ENCODE results near the gene SMU1.

GRCh38 chr9:33019797-33020196, 56.7 kb downstream of the SMU1 start:
- TF ChIP-seq, protein P1, sequence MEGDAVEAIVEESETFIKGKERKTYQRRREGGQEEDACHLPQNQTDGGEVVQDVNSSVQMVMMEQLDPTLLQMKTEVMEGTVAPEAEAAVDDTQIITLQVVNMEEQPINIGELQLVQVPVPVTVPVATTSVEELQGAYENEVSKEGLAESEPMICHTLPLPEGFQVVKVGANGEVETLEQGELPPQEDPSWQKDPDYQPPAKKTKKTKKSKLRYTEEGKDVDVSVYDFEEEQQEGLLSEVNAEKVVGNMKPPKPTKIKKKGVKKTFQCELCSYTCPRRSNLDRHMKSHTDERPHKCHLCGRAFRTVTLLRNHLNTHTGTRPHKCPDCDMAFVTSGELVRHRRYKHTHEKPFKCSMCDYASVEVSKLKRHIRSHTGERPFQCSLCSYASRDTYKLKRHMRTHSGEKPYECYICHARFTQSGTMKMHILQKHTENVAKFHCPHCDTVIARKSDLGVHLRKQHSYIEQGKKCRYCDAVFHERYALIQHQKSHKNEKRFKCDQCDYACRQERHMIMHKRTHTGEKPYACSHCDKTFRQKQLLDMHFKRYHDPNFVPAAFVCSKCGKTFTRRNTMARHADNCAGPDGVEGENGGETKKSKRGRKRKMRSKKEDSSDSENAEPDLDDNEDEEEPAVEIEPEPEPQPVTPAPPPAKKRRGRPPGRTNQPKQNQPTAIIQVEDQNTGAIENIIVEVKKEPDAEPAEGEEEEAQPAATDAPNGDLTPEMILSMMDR (IDR thresholded peaks at IDR 0.05 in 2 of 3, conservative IDR thresholded peaks at IDR 0.05 in 1 of 3; ENCODE audit: borderline replicate concordance in 1 of 3, insufficient read depth in 1 of 3, low read depth in 2 of 3, low read length in 2 of 3), result no peak
- no peak for TF ChIP-seq POLR2A (IDR thresholded peaks at IDR 0.05; ENCODE audit: borderline replicate concordance, extremely low read depth, insufficient read depth, insufficient read length)
- TF ChIP-seq POLR2AphosphoS5 (IDR thresholded peaks at IDR 0.05; ENCODE audit: low read depth, low read length), result no peak
- no peak for TF ChIP-seq SP1 (IDR thresholded peaks at IDR 0.05; ENCODE audit: low read depth)
- TF ChIP-seq SRF (IDR thresholded peaks at IDR 0.05; ENCODE audit: low read depth), result no peak
- TF ChIP-seq EZH2 (IDR thresholded peaks at IDR 0.05), result no peak
- TF ChIP-seq, protein P2, sequence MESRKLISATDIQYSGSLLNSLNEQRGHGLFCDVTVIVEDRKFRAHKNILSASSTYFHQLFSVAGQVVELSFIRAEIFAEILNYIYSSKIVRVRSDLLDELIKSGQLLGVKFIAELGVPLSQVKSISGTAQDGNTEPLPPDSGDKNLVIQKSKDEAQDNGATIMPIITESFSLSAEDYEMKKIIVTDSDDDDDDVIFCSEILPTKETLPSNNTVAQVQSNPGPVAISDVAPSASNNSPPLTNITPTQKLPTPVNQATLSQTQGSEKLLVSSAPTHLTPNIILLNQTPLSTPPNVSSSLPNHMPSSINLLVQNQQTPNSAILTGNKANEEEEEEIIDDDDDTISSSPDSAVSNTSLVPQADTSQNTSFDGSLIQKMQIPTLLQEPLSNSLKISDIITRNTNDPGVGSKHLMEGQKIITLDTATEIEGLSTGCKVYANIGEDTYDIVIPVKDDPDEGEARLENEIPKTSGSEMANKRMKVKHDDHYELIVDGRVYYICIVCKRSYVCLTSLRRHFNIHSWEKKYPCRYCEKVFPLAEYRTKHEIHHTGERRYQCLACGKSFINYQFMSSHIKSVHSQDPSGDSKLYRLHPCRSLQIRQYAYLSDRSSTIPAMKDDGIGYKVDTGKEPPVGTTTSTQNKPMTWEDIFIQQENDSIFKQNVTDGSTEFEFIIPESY (IDR thresholded peaks at IDR 0.05; ENCODE audit: extremely low read depth, insufficient replicate concordance, low read length), result no peak
- TF ChIP-seq JUND (IDR thresholded peaks at IDR 0.05), result no peak
- TF ChIP-seq CEBPB (IDR thresholded peaks at IDR 0.05; ENCODE audit: low read depth), result no peak
- TF ChIP-seq MAX (IDR thresholded peaks at IDR 0.05), result no peak
- TF ChIP-seq EZH2phosphoT487 (IDR thresholded peaks at IDR 0.05; ENCODE audit: borderline replicate concordance), result no peak

All from HCT116 (cell line).